Activated T-helper 1 cell treated with anti-CD3 and anti-CD28 coated beads, Interleukin-12 subunit alpha, Interleukin-12 subunit beta, Interleukin-2, Interleukin-4 antibody, amounts not matched to agents 30 ng/mL and 10 ng/mL and 1 ng/mL, durations not matched to agents 14 hours and 24 hours and 36 hours (primary cell): Measurements from ENCODE around the gene INTS14. TPM values are rescaled to one million over a fixed set of nuclear protein-coding genes. Genes with fewer than 3 reads are reported as not detected.
A peak's percentile ranks its signal among the peaks of the same experiment; 100 is the strongest.
"Not testable (repeated sequence)": the region's sequence is repeated elsewhere in the genome, so short reads cannot be mapped to it uniquely, and the experiment has no call there.

Experiments used
- DNase-seq: peaks from one replicate; pipeline ENCODE4 v3.0.0; 2021; ENCODE audit warnings: low spot score
- H3K27ac Mint-ChIP-seq: one replicate; pipeline ENCODE4 v1.8.0; 2021; ENCODE audit warnings: mild to moderate bottlenecking, mixed read lengths
- H3K27me3 Mint-ChIP-seq: one replicate; pipeline ENCODE4 v1.8.0; 2022; ENCODE audit warnings: mild to moderate bottlenecking, moderate library complexity, mixed read lengths; ENCODE audit not compliant: insufficient read depth
- H3K36me3 Mint-ChIP-seq: one replicate; pipeline ENCODE4 v1.8.0; 2021; ENCODE audit warnings: low read depth, mixed read lengths
- H3K4me1 Mint-ChIP-seq: one replicate; pipeline ENCODE4 v1.8.0; 2021; ENCODE audit warnings: low read depth, mixed read lengths
- H3K4me3 Mint-ChIP-seq: one replicate; pipeline ENCODE4 v1.8.0; 2021; ENCODE audit warnings: mild to moderate bottlenecking, moderate library complexity, mixed read lengths
- H3K9me3 Mint-ChIP-seq: one replicate; pipeline ENCODE4 v1.8.0; 2021; ENCODE audit warnings: mixed read lengths
- intact Hi-C: fragments of 100-400 bp; cut with micrococcal nuclease; formaldehyde crosslinking; loops from one replicate; pipeline ENCODE4 v1.15.1; 2024
- total RNA-seq: library from RNA; stranded (reverse); gene quantifications from 2 replicates; pipeline ENCODE4 v1.2.3, GENCODE V29; 2022

The INTS14 gene
- total RNA-seq, 1 donor from 2014 or later = 47.4 TPM

DNA sequence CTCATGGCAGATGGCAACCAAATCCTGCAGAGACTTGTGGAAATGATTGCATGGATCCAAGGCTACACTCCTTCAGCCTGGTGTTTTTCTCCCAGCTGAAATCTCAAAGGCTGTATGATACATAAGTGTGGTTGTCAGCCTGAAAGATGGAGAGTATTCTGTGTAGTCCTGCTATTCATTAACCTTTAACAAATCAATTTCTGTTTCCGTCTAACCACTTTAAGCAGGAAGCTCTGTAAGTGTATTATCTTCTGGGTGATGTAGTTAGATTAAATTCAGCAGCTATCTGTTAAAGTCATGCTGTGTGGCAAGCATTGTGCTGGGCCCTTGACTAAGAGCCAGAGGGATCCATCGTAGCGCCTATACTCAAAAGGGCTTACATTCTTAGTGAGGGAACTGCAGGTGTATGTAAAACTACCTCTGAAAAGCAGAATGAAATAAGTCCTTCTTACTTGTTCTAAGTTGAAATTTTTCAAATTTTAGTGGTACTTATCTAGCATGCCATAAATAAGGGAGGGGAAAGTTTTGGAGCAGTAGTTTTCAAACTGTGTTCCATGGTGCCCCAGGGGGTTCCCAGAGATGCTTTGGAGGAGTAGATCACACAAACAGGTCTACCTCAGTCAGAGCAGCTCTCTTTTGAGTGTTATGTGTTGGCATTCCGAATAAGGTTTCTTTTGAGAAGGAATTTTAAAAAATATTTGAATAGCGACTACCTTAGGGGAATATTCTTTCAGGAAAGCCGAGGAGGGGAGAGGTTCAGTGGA is 51.8 kb downstream of the INTS14 start:
- no peaks in the 10 kb centered on the region for H3K9me3 Mint-ChIP-seq
- H3K36me3 Mint-ChIP-seq = peaks cover 23% of the 10 kb centered on the region
- no peak for DNase-seq
- H3K27ac Mint-ChIP-seq = no peak overlapping the region
- no peaks in the 10 kb centered on the region for H3K4me1 Mint-ChIP-seq
- intact Hi-C loops = no loop called here
- H3K4me3 Mint-ChIP-seq = no peak overlapping the region
- no peaks in the 10 kb centered on the region for H3K27me3 Mint-ChIP-seq

DNA sequence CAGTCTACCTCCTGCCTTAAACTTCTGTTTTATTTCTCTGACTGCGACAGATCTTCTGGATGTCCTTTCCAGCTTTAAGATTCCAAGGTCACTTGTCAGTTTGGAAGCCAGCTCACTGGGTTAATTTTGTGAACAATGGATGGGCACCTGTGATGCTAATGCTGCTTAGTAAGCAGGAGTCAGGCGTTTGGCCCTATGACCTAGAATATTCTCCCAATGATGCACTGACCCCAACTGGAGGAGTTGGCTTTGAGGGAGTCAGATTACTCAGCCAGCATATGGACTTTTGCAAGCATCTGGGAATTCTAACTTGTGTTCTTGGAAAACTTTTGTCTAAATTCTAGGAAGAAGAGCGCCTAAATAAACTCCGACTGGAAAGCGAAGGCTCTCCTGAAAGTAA is 52.6 kb downstream of the INTS14 start:
- Mint-ChIP-seq H3K9me3 (no peaks in the 10 kb centered on the region), H3K27me3 (no peaks in the 10 kb centered on the region), H3K4me1 (no peaks in the 10 kb centered on the region), H3K4me3 (no peak overlapping the region), H3K36me3 (peaks cover 27% of the 10 kb centered on the region), H3K27ac (no peak overlapping the region)
- intact Hi-C loops = no loop called here
- DNase-seq = no peak

DNA sequence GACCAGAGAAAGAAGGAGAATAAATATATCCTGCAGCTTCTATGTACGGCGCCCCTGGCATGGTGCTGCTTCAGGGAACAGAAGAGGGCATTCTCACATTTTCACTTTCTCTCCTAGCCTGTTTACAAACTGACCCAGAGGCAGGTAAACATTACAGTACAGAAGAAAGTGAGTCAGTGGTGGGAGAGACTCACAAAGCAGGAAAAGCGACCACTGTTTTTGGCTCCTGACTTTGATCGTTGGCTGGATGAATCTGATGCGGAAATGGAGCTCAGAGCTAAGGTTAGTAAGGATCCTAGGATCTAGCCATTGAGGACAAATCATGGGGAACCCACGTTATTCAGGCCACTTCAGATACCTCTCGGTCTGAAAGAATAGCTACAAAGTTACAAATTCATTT is 54.3 kb downstream of the INTS14 start:
- intact Hi-C loops = no loop called here
- no peak for DNase-seq
- H3K27ac Mint-ChIP-seq = no peak overlapping the region
- H3K27me3 Mint-ChIP-seq = no peaks in the 10 kb centered on the region
- H3K9me3 Mint-ChIP-seq = no peaks in the 10 kb centered on the region
- H3K36me3 Mint-ChIP-seq = peaks cover 25% of the 10 kb centered on the region
- no peak overlapping the region for H3K4me3 Mint-ChIP-seq
- H3K4me1 Mint-ChIP-seq = no peaks in the 10 kb centered on the region

DNA sequence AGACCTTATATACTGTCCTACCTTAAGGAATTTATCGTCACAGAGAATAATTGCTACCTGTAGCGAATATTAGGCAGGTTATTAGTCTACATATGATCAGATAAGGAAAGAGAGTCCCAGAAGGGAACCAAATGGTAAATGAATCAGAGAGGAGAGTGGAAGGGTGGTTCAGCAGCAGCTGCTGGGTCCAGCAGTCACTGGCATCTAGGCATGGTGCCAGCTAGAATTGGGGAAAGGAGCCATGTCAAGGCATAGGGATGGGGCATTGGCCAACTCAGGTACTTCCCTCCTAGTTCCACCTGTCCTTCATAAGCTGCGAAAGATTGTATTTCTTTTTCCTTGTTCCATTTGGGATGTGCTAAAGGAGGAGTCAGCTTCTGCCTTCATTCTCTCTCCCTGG is 57.2 kb downstream of the INTS14 start:
- DNase-seq = no peak
- Mint-ChIP-seq H3K36me3 (peaks cover 14% of the 10 kb centered on the region), H3K9me3 (no peaks in the 10 kb centered on the region), H3K4me3 (no peak overlapping the region), H3K27ac (no peak overlapping the region), H3K27me3 (no peaks in the 10 kb centered on the region), H3K4me1 (peaks cover 11% of the 10 kb centered on the region)
- intact Hi-C loops = no loop called here

DNA sequence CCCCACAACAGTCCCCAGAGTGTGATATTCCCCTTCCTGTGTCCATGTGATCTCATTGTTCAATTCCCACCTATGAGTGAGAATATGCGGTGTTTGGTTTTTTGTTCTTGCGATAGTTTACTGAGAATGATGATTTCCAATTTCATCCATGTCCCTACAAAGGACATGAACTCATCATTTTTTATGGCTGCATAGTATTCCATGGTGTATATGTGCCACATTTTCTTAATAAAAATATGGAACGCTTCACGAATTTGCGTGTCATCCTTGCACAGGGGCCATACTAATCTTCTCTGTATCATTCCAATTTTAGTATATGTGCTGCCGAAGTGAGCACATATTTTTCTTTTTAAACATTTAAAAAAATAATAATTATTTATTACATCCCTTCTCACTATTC is 58.1 kb downstream of the INTS14 start:
- DNase-seq, H3K27ac Mint-ChIP-seq, H3K9me3 Mint-ChIP-seq, H3K27me3 Mint-ChIP-seq, intact Hi-C loops, H3K4me3 Mint-ChIP-seq: not testable (repeated sequence)
- Mint-ChIP-seq H3K36me3 (peaks cover 12% of the 10 kb centered on the region), H3K4me1 (peaks cover 11% of the 10 kb centered on the region)

DNA sequence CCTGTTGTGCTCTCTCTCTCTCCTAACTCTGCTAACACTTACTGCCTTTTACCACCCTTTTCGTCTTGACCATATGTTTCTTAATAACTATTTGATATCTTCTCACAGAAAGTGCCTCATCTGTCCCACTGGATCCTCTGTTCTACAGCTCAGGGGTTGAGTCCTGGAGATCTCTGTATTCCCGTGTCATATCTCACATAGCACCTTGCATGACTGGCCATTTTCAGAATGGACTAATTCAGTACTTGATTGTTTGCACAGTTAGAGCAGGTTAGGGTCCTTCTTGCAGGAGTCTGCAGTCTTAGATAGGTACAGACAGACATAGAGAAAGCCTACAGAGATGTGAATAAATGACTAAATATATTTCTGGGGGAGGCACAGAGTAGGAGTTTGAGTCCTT is 59.7 kb downstream of the INTS14 start:
- Mint-ChIP-seq H3K9me3 (no peaks in the 10 kb centered on the region), H3K4me1 (peaks cover 11% of the 10 kb centered on the region), H3K36me3 (peaks cover 7% of the 10 kb centered on the region), H3K27ac (no peak overlapping the region), H3K4me3 (no peak overlapping the region), H3K27me3 (no peaks in the 10 kb centered on the region)
- intact Hi-C loops = no loop called here
- no peak for DNase-seq

DNA sequence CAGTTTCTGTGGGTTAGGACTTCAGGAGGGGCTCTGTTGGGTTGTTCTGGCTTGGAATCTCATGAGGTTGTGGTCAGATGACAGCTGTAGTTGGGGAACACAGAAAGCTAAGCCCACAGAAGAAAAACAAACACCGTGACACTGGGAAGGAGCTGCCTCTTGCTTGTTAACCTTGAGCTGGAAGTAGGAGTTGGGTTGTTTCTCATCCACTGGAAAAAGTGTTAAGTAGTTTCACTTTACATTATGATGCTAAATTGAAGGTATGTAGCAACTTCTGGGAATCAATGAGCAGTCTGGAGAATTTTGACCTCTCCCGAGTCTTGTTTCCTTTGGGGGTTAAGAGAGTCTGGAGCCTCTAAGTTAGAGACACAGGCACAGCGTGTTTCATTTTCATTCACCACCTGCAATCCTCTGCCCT is 60.2 kb downstream of the INTS14 start:
- H3K4me1 Mint-ChIP-seq = peaks cover 11% of the 10 kb centered on the region
- intact Hi-C loops = no loop called here
- peaks cover 6% of the 10 kb centered on the region for H3K36me3 Mint-ChIP-seq
- peak overlapping the region; percentile 61 for H3K27ac Mint-ChIP-seq
- H3K9me3 Mint-ChIP-seq = no peaks in the 10 kb centered on the region
- H3K27me3 Mint-ChIP-seq = no peaks in the 10 kb centered on the region
- H3K4me3 Mint-ChIP-seq = no peak overlapping the region
- DNase-seq = no peak

DNA sequence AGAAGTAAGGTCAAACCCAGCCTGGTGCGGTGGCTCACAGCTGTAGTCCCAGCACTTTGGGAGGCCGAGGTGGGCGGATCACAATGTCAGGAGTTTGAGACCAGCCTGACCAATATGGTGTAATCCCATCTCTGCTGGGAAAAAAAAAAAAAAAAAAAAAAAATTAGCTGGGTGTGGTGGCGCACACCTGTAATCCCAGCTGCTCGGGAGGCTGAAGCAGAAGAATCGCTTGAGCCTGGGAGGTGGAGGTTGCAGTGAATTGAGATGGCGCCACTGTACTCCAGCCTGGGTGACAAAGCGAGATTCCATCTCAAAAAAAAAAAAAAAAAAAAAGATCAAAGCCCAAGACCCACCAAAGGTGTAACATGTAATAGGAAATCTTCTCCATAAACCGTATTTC is 61.6 kb downstream of the INTS14 start:
- H3K27ac Mint-ChIP-seq, H3K9me3 Mint-ChIP-seq, H3K36me3 Mint-ChIP-seq, DNase-seq, H3K4me3 Mint-ChIP-seq, H3K27me3 Mint-ChIP-seq, intact Hi-C loops: not testable (repeated sequence)
- H3K4me1 Mint-ChIP-seq = peaks cover 11% of the 10 kb centered on the region

DNA sequence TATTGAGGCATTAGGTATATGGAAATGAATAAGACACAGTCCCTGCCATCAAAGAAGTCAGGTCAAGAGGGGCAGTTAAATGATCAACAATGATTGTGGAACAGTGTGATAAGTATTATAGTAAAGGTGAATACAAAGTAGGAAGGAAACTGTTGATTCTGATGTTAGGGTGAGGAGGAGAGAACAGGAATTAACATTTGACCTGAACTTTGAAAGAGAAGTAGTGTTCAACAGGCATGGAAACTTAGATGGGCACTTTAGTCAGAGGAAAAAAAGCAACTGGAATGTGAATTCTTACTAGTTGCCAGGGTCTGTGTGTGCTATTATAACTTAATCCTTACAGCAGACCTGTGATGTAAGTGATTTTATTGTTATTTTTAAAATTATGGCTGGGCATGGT is 63.1 kb downstream of the INTS14 start:
- Mint-ChIP-seq H3K27ac (no peak overlapping the region), H3K9me3 (no peaks in the 10 kb centered on the region), H3K4me3 (no peak overlapping the region), H3K36me3 (no peaks in the 10 kb centered on the region), H3K27me3 (no peaks in the 10 kb centered on the region), H3K4me1 (peaks cover 11% of the 10 kb centered on the region)
- DNase-seq = no peak
- intact Hi-C loops = no loop called here

DNA sequence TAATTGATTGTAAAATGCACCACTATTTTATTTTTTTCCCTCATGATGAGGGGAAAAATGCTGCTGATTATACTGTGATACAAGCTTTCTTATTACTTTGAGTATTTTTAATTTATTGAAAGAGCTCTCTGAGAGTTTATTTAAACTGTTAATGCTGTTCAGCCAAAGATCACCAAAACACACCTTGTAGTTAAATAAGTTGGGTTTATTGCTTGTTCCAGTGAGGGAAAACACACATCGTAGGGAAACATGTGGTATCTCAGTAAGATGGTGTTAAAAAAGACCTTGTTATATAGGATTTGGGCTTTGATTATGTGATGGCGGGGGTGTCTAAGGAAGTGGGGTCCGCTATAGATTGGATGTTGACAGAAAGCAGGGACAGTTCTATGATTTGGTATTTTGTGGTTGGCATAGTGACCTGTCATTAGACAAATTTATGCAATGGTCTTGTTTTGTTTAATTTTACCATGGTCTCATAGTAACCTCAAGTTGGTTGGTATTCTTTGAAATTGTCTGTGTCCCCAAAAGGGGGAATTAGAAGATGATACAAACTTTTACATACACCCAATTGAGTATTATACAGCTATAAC is 69.6 kb downstream of the INTS14 start:
- Mint-ChIP-seq H3K27me3 (no peaks in the 10 kb centered on the region), H3K4me1 (no peaks in the 10 kb centered on the region), H3K36me3 (no peaks in the 10 kb centered on the region), H3K27ac (no peak overlapping the region), H3K9me3 (no peaks in the 10 kb centered on the region), H3K4me3 (no peak overlapping the region)
- intact Hi-C loops = no loop called here
- no peak for DNase-seq

DNA sequence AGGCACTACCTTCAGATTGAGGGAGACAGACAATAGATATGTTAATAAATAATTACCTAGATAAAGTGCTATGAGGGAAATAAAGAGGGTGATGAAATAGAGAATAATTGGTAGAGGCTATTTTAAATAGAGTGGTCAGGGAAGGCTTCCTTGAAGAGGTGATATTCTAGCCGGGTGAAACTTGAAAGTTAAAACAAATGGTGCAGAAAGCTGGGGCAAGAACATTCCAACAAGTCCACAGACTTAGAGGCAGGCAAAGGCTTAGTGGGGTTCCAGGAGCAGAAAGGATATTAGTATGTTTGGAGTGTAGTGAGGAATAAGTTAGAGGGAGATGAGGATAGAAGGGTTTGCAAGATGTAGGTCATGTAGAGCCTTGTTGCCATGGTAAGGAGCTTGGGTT is 70.6 kb downstream of the INTS14 start:
- Mint-ChIP-seq H3K9me3 (no peaks in the 10 kb centered on the region), H3K36me3 (no peaks in the 10 kb centered on the region), H3K27ac (no peak overlapping the region), H3K4me1 (peaks cover under 1% of the 10 kb centered on the region), H3K4me3 (no peak overlapping the region), H3K27me3 (no peaks in the 10 kb centered on the region)
- no peak for DNase-seq
- intact Hi-C loops = no loop called here

DNA sequence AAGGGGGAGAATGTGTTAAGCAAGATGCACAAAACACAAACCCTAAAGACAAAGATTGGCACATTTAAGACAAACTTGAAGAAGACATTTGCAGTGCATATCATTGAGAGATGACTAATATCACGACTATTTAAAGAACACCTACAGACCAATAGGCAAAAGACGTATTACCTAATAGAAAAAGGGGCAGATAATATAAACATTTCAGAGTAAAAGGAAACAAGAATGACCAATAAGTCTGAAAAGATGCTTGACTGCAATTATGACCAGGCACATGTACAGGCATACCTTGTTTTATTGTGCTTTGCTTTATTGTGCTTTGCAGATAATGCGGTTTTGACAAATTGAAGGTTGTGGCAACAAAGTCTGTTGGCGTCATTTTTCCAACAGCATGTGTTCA is 75.7 kb downstream of the INTS14 start:
- Mint-ChIP-seq H3K36me3 (peaks cover 8% of the 10 kb centered on the region), H3K4me1 (peaks cover 33% of the 10 kb centered on the region), H3K4me3 (no peak overlapping the region), H3K27me3 (no peaks in the 10 kb centered on the region), H3K27ac (no peak overlapping the region), H3K9me3 (no peaks in the 10 kb centered on the region)
- intact Hi-C loops = no loop called here
- DNase-seq = no peak

DNA sequence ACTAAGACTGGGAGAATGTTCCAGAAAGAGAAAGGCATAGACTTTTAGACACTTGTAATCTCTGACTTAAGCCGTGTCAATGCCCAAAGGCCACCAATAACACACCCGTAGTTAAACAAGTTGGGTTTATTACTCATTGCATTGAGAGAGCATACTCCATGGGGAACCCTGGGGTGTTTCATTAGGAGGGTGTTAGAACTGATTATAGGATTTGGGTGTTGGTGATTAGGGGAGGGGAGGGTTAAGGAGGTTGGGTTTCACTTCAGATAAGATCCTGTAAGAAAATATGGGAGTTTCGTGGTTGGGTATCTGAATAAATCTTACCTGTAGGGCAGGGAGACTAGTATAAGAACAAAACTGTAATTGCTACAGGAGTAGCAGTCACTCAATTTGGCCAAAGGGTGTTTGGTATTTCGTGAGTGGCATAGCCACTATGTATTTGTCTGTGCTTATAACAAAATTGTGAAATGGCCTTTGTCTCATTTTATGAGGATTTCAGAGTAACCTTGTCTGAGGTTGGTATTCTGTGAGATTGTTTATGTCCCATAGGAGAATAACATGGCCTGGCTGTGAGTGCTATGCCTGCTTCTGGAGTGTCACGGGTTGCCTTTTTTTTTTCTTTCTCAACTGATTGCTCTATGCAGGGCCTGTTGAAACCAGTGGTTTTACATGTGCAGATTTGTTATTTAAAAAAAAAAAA is 77.7 kb downstream of the INTS14 start:
- Mint-ChIP-seq H3K27me3 (no peaks in the 10 kb centered on the region), H3K9me3 (no peaks in the 10 kb centered on the region), H3K4me1 (peaks cover 39% of the 10 kb centered on the region), H3K27ac (no peak overlapping the region), H3K4me3 (no peak overlapping the region), H3K36me3 (peaks cover 8% of the 10 kb centered on the region)
- DNase-seq = no peak
- intact Hi-C loops = loop anchor here (5.0 kb wide), 1 partner anchor 349 kb away; no protein-coding TSS in a partner anchor
